Endothelial cell of umbilical vein (primary cell): ENCODE results near the gene NHS. TPM values are rescaled to one million over a fixed set of nuclear protein-coding genes. Genes with fewer than 3 reads are reported as not detected.

Experiments used
- BruUV-seq: library from RNA; stranded (reverse); fragments of 400-500 nt; replicated peaks from 2 replicates; lab custom pipeline; 2021; lab: Mats Ljungman, UMichigan
- CTCF ChIA-PET: fragments of 300-600, 350-600 bp; sonication (Branson Sonifier 250); formaldehyde crosslinking; loops from one replicate; lab custom pipeline; 2021; ENCODE audit warnings: antibody characterized with exemption, inconsistent platforms; lab: Charles Lee
- POLR2A ChIA-PET: fragments of 300-600, 350-600 bp; sonication (Branson Sonifier 250); formaldehyde crosslinking; loops from one replicate; lab custom pipeline; 2021; ENCODE audit warnings: antibody characterized with exemption, inconsistent platforms; lab: Charles Lee
- DNase-seq: peaks from one replicate; pipeline ENCODE4 v3.0.0-alpha.2; 2011; ENCODE audit warnings: low read depth, low spot score
- FAIRE-seq: peaks from 2 replicates; lab custom pipeline; 2011; peaks lifted over from hg19 to GRCh38; lab: Jason Lieb, UNC
- H2AFZ ChIP-seq: 2 replicates; pipeline ENCODE4 v1.6.0; 2012; ENCODE audit warnings: low read depth, low read length, control low read depth, inconsistent platforms
- H3K27ac ChIP-seq: 2 replicates; pipeline ENCODE4 v1.5.1; 2011; ENCODE audit warnings: low read depth, mild to moderate bottlenecking, control low read depth, low read length, moderate library complexity; ENCODE audit not compliant: insufficient read depth
- H3K27me3 ChIP-seq, 2 experiments: 2 replicates each; pipeline versions ENCODE4 v1.6.0 to v1.6.1; 2011; ENCODE audit warnings: low read length in 2 of 2, mixed read lengths in 1 of 2; ENCODE audit not compliant: control insufficient read depth in 2 of 2, insufficient read depth in 2 of 2
- H3K36me3 ChIP-seq, 2 experiments: 2 replicates in 1 of 2; 3 replicates in 1 of 2; pipeline ENCODE4 v1.5.1; 2011; ENCODE audit warnings: low read length in 2 of 2, mild to moderate bottlenecking in 1 of 2, moderate library complexity in 1 of 2; ENCODE audit not compliant: control insufficient read depth in 2 of 2, insufficient read depth in 2 of 2; ENCODE audit errors: extremely low read depth in 1 of 2
- H3K4me1 ChIP-seq: 3 replicates; pipeline ENCODE4 v1.5.1; 2011; ENCODE audit warnings: mild to moderate bottlenecking, low read length; ENCODE audit not compliant: control insufficient read depth, insufficient read depth; ENCODE audit errors: extremely low read depth
- H3K4me2 ChIP-seq: 2 replicates; pipeline ENCODE4 v1.6.1; 2011; ENCODE audit warnings: low read length, control low read depth, mixed read lengths; ENCODE audit not compliant: insufficient read depth
- H3K4me3 ChIP-seq, 3 experiments: fragments of 200-600 bp in 1 of 3; sonication (generic), shearing (Covaris generic) in 1 of 3; replicated peaks in 1 of 3; 2 replicates each; pipeline ENCODE4 v1.5.1; 2011 to 2016; ENCODE audit warnings: control low read depth in 3 of 3, low read length in 3 of 3, mild to moderate bottlenecking in 2 of 3, inconsistent platforms in 1 of 3, low read depth in 1 of 3, moderate library complexity in 1 of 3; ENCODE audit not compliant: insufficient read depth in 1 of 3
- H3K79me2 ChIP-seq: 2 replicates; pipeline ENCODE4 v1.6.0; 2012; ENCODE audit warnings: low read length, inconsistent platforms; ENCODE audit not compliant: control insufficient read depth, insufficient read depth
- H3K9ac ChIP-seq: replicated peaks from 2 replicates; pipeline ENCODE3; 2011; ENCODE audit warnings: low read length, control low read depth; ENCODE audit not compliant: insufficient read depth; ENCODE audit errors: extremely low read depth
- H3K9me1 ChIP-seq: replicated peaks from 3 replicates; pipeline ENCODE4 v1.6.0; 2011; ENCODE audit warnings: mild to moderate bottlenecking, low read length; ENCODE audit not compliant: control insufficient read depth, insufficient read depth; ENCODE audit errors: extremely low read depth
- H3K9me3 ChIP-seq: replicated peaks from 2 replicates; pipeline ENCODE4 v1.5.1; 2012; ENCODE audit warnings: low read length, inconsistent platforms; ENCODE audit not compliant: control insufficient read depth, insufficient read depth
- H4K20me1 ChIP-seq: replicated peaks from 2 replicates; pipeline ENCODE3; 2011; ENCODE audit warnings: mild to moderate bottlenecking, low read length; ENCODE audit not compliant: control insufficient read depth, insufficient read depth; ENCODE audit errors: extremely low read depth
- CTCF ChIP-seq, 2 donors: IDR thresholded peaks; 1 replicate in 1 of 2; 2 replicates in 1 of 2; pipeline ENCODE4 v1.5.1; 2011; ENCODE audit warnings: low read length in 2 of 2, mild to moderate bottlenecking in 2 of 2, moderate library complexity in 2 of 2, control low read depth in 1 of 2, inconsistent platforms in 1 of 2, low read depth in 1 of 2; ENCODE audit not compliant: insufficient read depth in 1 of 2; ENCODE audit errors: extremely low read depth in 1 of 2
- FOS ChIP-seq: IDR thresholded peaks from 2 replicates; pipeline ENCODE4 v1.6.1; 2011; ENCODE audit warnings: mild to moderate bottlenecking, low read length, moderate library complexity, borderline replicate concordance; ENCODE audit not compliant: insufficient read depth
- GATA2 ChIP-seq: IDR thresholded peaks from 2 replicates; pipeline ENCODE4 v1.7.0; 2011; ENCODE audit warnings: low read depth, mild to moderate bottlenecking, moderate library complexity, mixed read lengths, low read length; ENCODE audit not compliant: insufficient read length, insufficient read depth
- JUN ChIP-seq: IDR thresholded peaks from 2 replicates; pipeline ENCODE4 v1.6.1; 2011; ENCODE audit warnings: borderline replicate concordance, low read depth; ENCODE audit not compliant: insufficient read length, insufficient read depth
- MAX ChIP-seq: IDR thresholded peaks from 2 replicates; pipeline ENCODE4 v1.6.1; 2011; ENCODE audit not compliant: insufficient read depth, insufficient read length
- MYC ChIP-seq: IDR thresholded peaks from one replicate; pipeline ENCODE4 v1.6.1; 2011; ENCODE audit warnings: mild to moderate bottlenecking, low read depth, low read length
- POLR2A ChIP-seq: IDR thresholded peaks from 2 replicates; pipeline ENCODE4 v1.6.1; 2012; ENCODE audit warnings: low read depth, mild to moderate bottlenecking, control low read depth, low read length
- POLR2AphosphoS5 ChIP-seq: IDR thresholded peaks from 2 replicates; pipeline ENCODE4 v1.6.1; 2012; ENCODE audit warnings: low read depth, mild to moderate bottlenecking, control low read depth, low read length, moderate library complexity; ENCODE audit not compliant: insufficient read depth
- dilution Hi-C: fragments of 300-500 bp; cut with MboI; formaldehyde crosslinking; loops from one replicate; pipeline ENCODE4 v1.15.0; 2019; ENCODE audit warnings: low sequenced_read_pairs; ENCODE audit not compliant: extremely low pct_ligation_motif_present
- intact Hi-C: fragments of 100-400 bp; cut with micrococcal nuclease; formaldehyde crosslinking; loops from one replicate; pipeline ENCODE4 v1.10.0; 2022
- polyA plus RNA-seq, 4 experiments: library from polyadenylated mRNA; depleted of rRNA in 3 of 4; stranded (reverse) in 3 of 4; unstranded in 1 of 4; fragments of >200 nt; gene quantifications; 2 replicates each; pipeline versions ENCODE4 v1.2.1 to v1.2.3, GENCODE V29; 2011 to 2012; ENCODE audit warnings: missing spikeins in 1 of 4
- total RNA-seq: library from RNA; stranded (reverse); gene quantifications from 2 replicates; pipeline ENCODE4 v1.2.3, GENCODE V29; 2021

The NHS gene
- total and polyA plus RNA-seq, 2 donors (not counting 3 experiments of a cell fraction or from before 2014, with no cell fraction given) = 0.07 to 0.46 TPM

GRCh38 chrX:17462881-17463280 is 87.9 kb downstream of the NHS start:
- H3K4me1 ChIP-seq = no peaks in the 10 kb centered on the region
- H3K9me3 ChIP-seq = no peaks in the 10 kb centered on the region
- H3K27me3 ChIP-seq = no peaks in the 10 kb centered on the region
- no peak overlapping the region for H3K27ac ChIP-seq
- BruUV-seq = no TSS peak
- no peaks in the 10 kb centered on the region for H3K79me2 ChIP-seq
- no peak overlapping the region for H2AFZ ChIP-seq
- dilution Hi-C loops (no loop called here), intact Hi-C loops (no loop called here)
- FAIRE-seq (no peak), DNase-seq (no peak)
- ChIA-PET CTCF (interaction anchor here (0.7 kb wide), 1 partner anchor 20 kb away, joined by 3 read pairs; no protein-coding TSS in a partner anchor), POLR2A (no interaction called here)
- no peak overlapping the region for H3K4me2 ChIP-seq
- H4K20me1 ChIP-seq = no peaks in the 10 kb centered on the region
- TF ChIP-seq MYC (no peak), POLR2A (no peak), JUN (no peak), POLR2AphosphoS5 (no peak), FOS (no peak), CTCF (IDR thresholded peaks at IDR 0.05; ENCODE audit: extremely low read depth in 1 of 2, insufficient read depth in 1 of 2, low read depth in 1 of 2, low read length in 2 of 2) (no peak), MAX (no peak), GATA2 (no peak)
- H3K9me1 ChIP-seq = no peaks in the 10 kb centered on the region
- H3K36me3 ChIP-seq = no peaks in the 10 kb centered on the region
- no peak overlapping the region for H3K4me3 ChIP-seq
- H3K9ac ChIP-seq = no peak overlapping the region
